Measurements from ENCODE around the gene LMOD2.

Gene LMOD2

GRCh38 chr7:123650595-123650994, 5.1 kb upstream of the LMOD2 start:
- DNase-seq (ENCODE audit: insufficient read length, low spot score) = no peak
- FAIRE-seq = no peak
- TF ChIP-seq CTCF (IDR thresholded peaks at IDR 0.05; ENCODE audit: insufficient read depth, missing control alignments) = no peak

GRCh38 chr7:123652406-123652805, 3.3 kb upstream of the LMOD2 start:
- DNase-seq (ENCODE audit: insufficient read length, low spot score) = no peak
- TF ChIP-seq CTCF (IDR thresholded peaks at IDR 0.05; ENCODE audit: insufficient read depth, missing control alignments) = no peak
- FAIRE-seq = no peak

GRCh38 chr7:123653162-123653561, 2.5 kb upstream of the LMOD2 start:
- FAIRE-seq (no peak), DNase-seq (ENCODE audit: insufficient read length, low spot score) (no peak)
- no peak for TF ChIP-seq CTCF (IDR thresholded peaks at IDR 0.05; ENCODE audit: insufficient read depth, missing control alignments)

- no peak for TF ChIP-seq CTCF (IDR thresholded peaks at IDR 0.05; ENCODE audit: insufficient read depth, missing control alignments)
- DNase-seq (ENCODE audit: insufficient read length, low spot score) (no peak), FAIRE-seq (no peak)
Measured at GRCh38 chr7:123656544-123657303, 1.1 kb downstream of the LMOD2 start.

- FAIRE-seq = no peak
- TF ChIP-seq CTCF (IDR thresholded peaks at IDR 0.05; ENCODE audit: insufficient read depth, missing control alignments) = no peak
Measured at GRCh38 chr7:123657304-123657685, 1.6 kb downstream of the LMOD2 start.

GRCh38 chr7:123658023-123658422, 2.4 kb downstream of the LMOD2 start:
- DNase-seq (ENCODE audit: insufficient read length, low spot score) (no peak), FAIRE-seq (no peak)
- no peak for TF ChIP-seq CTCF (IDR thresholded peaks at IDR 0.05; ENCODE audit: insufficient read depth, missing control alignments)

More at GRCh38 chr7:123657304-123657685, 1.6 kb downstream of the LMOD2 start:
- DNase-seq (ENCODE audit: insufficient read length, low spot score) = no peak
